ENCODE measurements around the gene LUC7L2. TPM values are rescaled to one million over a fixed set of nuclear protein-coding genes. Genes with fewer than 3 reads are reported as not detected.

The LUC7L2 gene
- total and polyA plus RNA-seq, 2 of the 8 experiments (the other 6 are each of a cell fraction or from before 2014, with no cell fraction given), result 22.9 to 67.8 TPM

- no peak overlapping the region for H3K56ac ChIP-seq (replicated peaks; ENCODE audit: insufficient read length, low read depth, low read length)
- H4K91ac ChIP-seq (replicated peaks; ENCODE audit: insufficient read length, low read length), result no peak overlapping the region
- H2BK12ac ChIP-seq (ENCODE audit: low read depth, low read length), result no peak overlapping the region
- no peak overlapping the region for H2AFZ ChIP-seq (ENCODE audit: low read length)
- H3K27ac ChIP-seq (ENCODE audit: low read depth, low read length), result no peak overlapping the region
- ChIA-PET CTCF (ENCODE audit: partially characterized antibody) (interaction anchor here (1.2 to 10.1 kb wide), 2 partner anchors 16 to 169 kb away, joined by 3 to 83 read pairs; no protein-coding TSS in a partner anchor), POLR2A (ENCODE audit: partially characterized antibody) (interaction anchor here (1.8 to 2.3 kb wide), 2 partner anchors 21 to 31 kb away, joined by 6 to 8 read pairs; partner anchors contain the start of gene KLRG2)
- H3K9ac ChIP-seq (replicated peaks in 1 of 4; ENCODE audit: extremely low read depth in 1 of 4, low read depth in 3 of 4, low read length in 3 of 4), result no peak overlapping the region
- no peaks in the 10 kb centered on the region for H3K23me2 ChIP-seq (ENCODE audit: low read depth, low read length)
- H3K36me3 ChIP-seq (ENCODE audit: control insufficient read depth in 2 of 4, insufficient read depth in 4 of 4, low read length in 3 of 4), result no peaks in the 10 kb centered on the region
- H3K9me3 ChIP-seq (ENCODE audit: insufficient read depth in 2 of 2, low read depth in 1 of 2, low read length in 1 of 2), result no peaks in the 10 kb centered on the region
- H2AK5ac ChIP-seq (ENCODE audit: low read depth, low read length), result no peak overlapping the region
- peaks cover 0 to 6% of the 10 kb centered on the region in 2 experiments for H4K20me1 ChIP-seq (replicated peaks in 1 of 2; ENCODE audit: control insufficient read depth in 1 of 2, insufficient read depth in 2 of 2, low read length in 2 of 2)
- H4K8ac ChIP-seq (ENCODE audit: extremely low read depth, insufficient read depth, low read length), result no peak overlapping the region
- no peak for FAIRE-seq
- H2BK5ac ChIP-seq (ENCODE audit: low read depth, low read length), result no peak overlapping the region
- no peaks in the 10 kb centered on the region for H3K79me2 ChIP-seq (ENCODE audit: control insufficient read depth in 1 of 2, insufficient read depth in 2 of 2, low read length in 2 of 2)
- no peak overlapping the region for H3K4me3 ChIP-seq (ENCODE audit: extremely low read depth in 1 of 4, insufficient read depth in 2 of 4, low read depth in 3 of 4, low read length in 4 of 4)
- no peaks in the 10 kb centered on the region for H3K27me3 ChIP-seq (replicated peaks in 1 of 4; ENCODE audit: control insufficient read depth in 3 of 4, extremely low read depth in 1 of 4, insufficient read depth in 3 of 4, low read length in 3 of 4)
- no peak overlapping the region for H4K5ac ChIP-seq (ENCODE audit: insufficient read length, low read depth, low read length)
- H3K4me1 ChIP-seq (replicated peaks in 1 of 4; ENCODE audit: control insufficient read depth in 3 of 4, insufficient read depth in 4 of 4, low read length in 3 of 4), result peaks cover 0 to 9% (median 2%) of the 10 kb centered on the region in 4 experiments; a peak in 2 of 7 replicates
- no peak overlapping the region for H3K4me2 ChIP-seq (ENCODE audit: insufficient read depth in 1 of 2, low read depth in 2 of 2, low read length in 2 of 2)
- no peak overlapping the region for H3K14ac ChIP-seq (ENCODE audit: insufficient read length)
- H3K4ac ChIP-seq (replicated peaks; ENCODE audit: insufficient read length, low read depth, low read length), result no peak overlapping the region
- WGBS, 2 experiments (ENCODE audit: extremely low coverage in 1 of 2, insufficient coverage in 1 of 2, insufficient read length in 1 of 2, insufficient replicate concordance in 2 of 2, low coverage in 1 of 2, low lambda C conversion rate in 2 of 2, missing lambda C conversion rate in 1 of 2), result 76% methylated on average over 5 of the region's 6 CpGs; no CpG with 5 or more reads in 1 of the 2 experiments
- no peak for TF ChIP-seq RAD21 (IDR thresholded peaks at IDR 0.05 in 1 of 2, conservative IDR thresholded peaks at IDR 0.05 in 1 of 2; ENCODE audit: low read depth in 2 of 2, low read length in 2 of 2)
- TF ChIP-seq KDM5A (IDR thresholded peaks at IDR 0.05; ENCODE audit: low read length), result no peak
- TF ChIP-seq ASH2L (IDR thresholded peaks at IDR 0.05; ENCODE audit: low read length), result no peak
- no peak for TF ChIP-seq ZNF274 (IDR thresholded peaks at IDR 0.05; ENCODE audit: borderline replicate concordance, extremely low read depth, low read length)
- TF ChIP-seq JUND (IDR thresholded peaks at IDR 0.05; ENCODE audit: low read length), result no peak
- no peak for TF ChIP-seq SP1 (IDR thresholded peaks at IDR 0.05; ENCODE audit: low read depth, low read length)
- no peak for TF ChIP-seq SIX5 (IDR thresholded peaks at IDR 0.05; ENCODE audit: low read depth, low read length)
- no peak for TF ChIP-seq EZH2 (IDR thresholded peaks at IDR 0.05; ENCODE audit: low read depth, low read length, severe bottlenecking)
- H3K79me1 ChIP-seq (ENCODE audit: low read depth, low read length), result no peaks in the 10 kb centered on the region; the same call in 1 of the 2 replicates
- H3K23ac ChIP-seq (ENCODE audit: insufficient read length), result no peak overlapping the region
- no peak overlapping the region for H2BK120ac ChIP-seq (replicated peaks; ENCODE audit: low read depth, low read length)
- H3K18ac ChIP-seq (ENCODE audit: extremely low read depth, low read length), result no peak overlapping the region
- no peak overlapping the region for H2BK15ac ChIP-seq (ENCODE audit: low read length)
- DNase-seq (ENCODE audit: low read depth in 1 of 2, low spot score in 2 of 2), result no peak
- H2BK20ac ChIP-seq (ENCODE audit: low read length), result no peak overlapping the region
These were observed 91.9 kb downstream of the LUC7L2 start for GRCh38 chr7:139451638-139452037.

All from H1 (cell line).